Left lung (tissue), 14 donors: ENCODE data around the gene OR14C36. TPM values are rescaled to one million over a fixed set of nuclear protein-coding genes. Genes with fewer than 3 reads are reported as not detected.
"Not testable (repeated sequence)": the region's sequence is repeated elsewhere in the genome, so short reads cannot be mapped to it uniquely, and the experiment has no call there.

Source experiments
- ATAC-seq: fragments of 200-7000 bp; cut with Tn5 transposase; one replicate; pipeline ENCODE4 v1.9.1; 2020; ENCODE audit warnings: moderate library complexity
- DNase-seq, 4 donors: peaks; one replicate each; pipeline ENCODE4 v3.0.0-alpha.2; 2013 to 2020
- H3K27ac ChIP-seq, 2 donors: fragments of 200-600 bp; sonication (generic) in 1 of 2; one replicate each; pipeline versions ENCODE4 v1.5.0 to v1.8.0; 2020 to 2021
- H3K27me3 ChIP-seq, 2 donors: fragments of 200-600 bp; sonication (generic) in 1 of 2; one replicate each; pipeline versions ENCODE4 v1.5.0 to v1.8.0; 2020 to 2021
- H3K36me3 ChIP-seq, 2 donors: fragments of 200-600 bp; sonication (generic) in 1 of 2; one replicate each; pipeline versions ENCODE4 v1.5.0 to v1.8.0; 2020 to 2021
- H3K4me1 ChIP-seq, 2 donors: fragments of 200-600 bp; one replicate each; pipeline ENCODE4 v1.8.0; 2021
- H3K4me3 ChIP-seq, 2 donors: fragments of 200-600 bp; sonication (generic) in 1 of 2; one replicate each; pipeline versions ENCODE4 v1.5.0 to v1.8.0; 2020 to 2021; ENCODE audit warnings: mild to moderate bottlenecking in 1 of 2
- H3K9me3 ChIP-seq, 2 donors: fragments of 200-600 bp; sonication (generic) in 1 of 2; one replicate each; pipeline versions ENCODE4 v1.5.0 to v1.8.0; 2020 to 2021
- CTCF ChIP-seq, 2 donors: fragments of 200-600 bp; sonication (generic) in 1 of 2; IDR thresholded peaks; one replicate each; pipeline versions ENCODE4 v1.5.0 to v1.8.0; 2021; ENCODE audit warnings: antibody characterized with exemption in 2 of 2
- intact Hi-C, 2 donors: fragments of 100-400 bp; cut with DNase I; formaldehyde crosslinking; loops; one replicate each; pipeline versions ENCODE4 v1.11.2 to v1.14.2; 2022
- long read RNA-seq, 12 donors: library from polyadenylated mRNA in 2 of 12; unstranded in 2 of 12; transcript quantifications; one replicate each; pipeline ENCODE4 v2.0.0 and lab custom pipeline, GENCODE V29; 2019 to 2026
- polyA plus RNA-seq, 6 donors: library from polyadenylated mRNA; unstranded; fragments of 120-200 nt; gene quantifications; one replicate each; pipeline ENCODE4 v1.2.1, GENCODE V29; 2013; ENCODE audit not compliant: insufficient read length in 6 of 6
- total RNA-seq, 2 donors: library from RNA; stranded (reverse); fragmentation: NEBNext Ultra II Directional; extraction: Animal tissue kit (Norgen Biotek cat#: 25700); gene quantifications; one replicate each; pipeline ENCODE4 v1.2.1, GENCODE V29; 2021
- donor health status: DM: no; HTN: yes; CAD: no.
- donor health status: DM: no; HTN: no; CAD: no.

OR14C36 gene
- total RNA-seq (not detected), polyA plus RNA-seq (not detected)
- long read RNA-seq, donor 1: 0 reads
- long read RNA-seq, donor 2: 0 reads
- long read RNA-seq, donor 3: 0 reads
- long read RNA-seq, donor 4: 0 reads
- long read RNA-seq, donor 5: 0 reads
- long read RNA-seq, donor 6: 0 reads
- long read RNA-seq, donor 7: 0 reads
- long read RNA-seq, donor 8: 0 reads
- long read RNA-seq, donor 9: 0 reads
- long read RNA-seq, donor 10: 0 reads
- long read RNA-seq, donor 11: 0 reads
- long read RNA-seq, donor 12: 0 reads

GRCh38 chr1:248348475-248348874, at the start of gene OR14C36:
Gene OR14C36, plus strand, starts transcription at chr1:248348775. Its CDS starts 0 bp downstream, at chr1:248348775.
- H3K27me3 ChIP-seq: no peaks in the 10 kb centered on the region
- ATAC-seq (no peak), DNase-seq (no peak)
- H3K9me3 ChIP-seq: no peaks in the 10 kb centered on the region
- H3K36me3 ChIP-seq: no peaks in the 10 kb centered on the region
- no peak for TF ChIP-seq CTCF (IDR thresholded peaks at IDR 0.05)
- intact Hi-C loops: no loop called here
- H3K4me1 ChIP-seq: no peaks in the 10 kb centered on the region
- no peak within 1 kb of the TSS for H3K27ac ChIP-seq
- H3K4me3 ChIP-seq: no peak within 1 kb of the TSS

DNA sequence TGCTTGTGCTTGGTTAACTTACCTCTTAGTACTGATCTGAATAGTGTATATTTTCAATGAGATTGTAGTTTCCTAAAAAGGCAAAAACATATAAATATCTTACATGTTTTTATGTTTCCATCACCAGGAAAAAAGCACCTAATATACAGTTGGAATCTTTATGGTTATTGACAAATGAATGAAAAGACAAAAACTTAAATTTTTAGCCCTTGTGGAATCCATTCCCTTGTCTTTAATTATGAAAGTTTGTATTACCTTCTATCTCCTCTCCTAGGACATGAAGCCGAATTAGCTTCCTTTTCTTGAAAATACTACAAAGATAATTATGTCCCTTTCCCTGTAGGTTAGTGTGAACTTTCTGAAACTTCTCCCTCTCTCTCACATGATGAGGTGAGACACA, 45.3 kb upstream of the OR14C36 start, which contains the start of gene OR2T12:
OR2T12 (minus strand) TSS at position 101 of the 400 bp plus-strand sequence. CDS start 7,846 bp downstream, outside the sequence.
- intact Hi-C loops: no loop called here
- DNase-seq: no peak
- H3K4me1 ChIP-seq: no peaks in the 10 kb centered on the region

DNA sequence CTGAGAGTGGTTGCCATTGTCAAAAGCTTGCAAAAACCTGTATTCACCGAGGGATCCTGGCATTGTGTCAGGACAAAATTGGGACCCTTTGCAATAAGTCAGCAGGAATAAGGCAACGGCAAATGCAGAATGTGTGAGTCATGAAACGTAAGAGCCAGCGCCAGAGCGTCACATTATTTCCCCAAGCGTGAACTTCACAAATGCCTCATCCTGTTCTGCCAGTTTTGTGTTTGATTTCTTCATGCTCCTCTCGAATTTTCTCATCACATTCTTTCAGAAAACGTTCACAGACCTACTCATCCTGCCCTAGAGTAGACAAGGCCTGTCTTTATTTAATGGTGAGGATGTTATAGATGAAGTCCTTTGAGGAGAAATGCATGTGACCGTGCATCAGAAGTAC, 42.9 kb upstream of the OR14C36 start:
- ATAC-seq, intact Hi-C loops, H3K4me1 ChIP-seq, DNase-seq, H3K27me3 ChIP-seq, H3K27ac ChIP-seq, H3K9me3 ChIP-seq, H3K36me3 ChIP-seq, H3K4me3 ChIP-seq: not testable (repeated sequence)

More for the DNA sequence above, 45.3 kb upstream of the OR14C36 start, which contains the start of gene OR2T12:
- no peak within 1 kb of the TSS for H3K27ac ChIP-seq
- H3K4me3 ChIP-seq: no peak within 1 kb of the TSS
- no peak for TF ChIP-seq CTCF (IDR thresholded peaks at IDR 0.05)
- no peak for ATAC-seq
- H3K9me3 ChIP-seq: peaks cover 0 to 2% of the 10 kb centered on the region in 2 donors
- no peaks in the 10 kb centered on the region for H3K27me3 ChIP-seq
- H3K36me3 ChIP-seq: no peaks in the 10 kb centered on the region

- ATAC-seq (no peak), DNase-seq (peak in 1 of 4 donors; percentile 51)
- H3K4me1 ChIP-seq: no peaks in the 10 kb centered on the region
- H3K27me3 ChIP-seq: no peaks in the 10 kb centered on the region
- no peak for TF ChIP-seq CTCF (IDR thresholded peaks at IDR 0.05)
- peaks cover 0 to 2% of the 10 kb centered on the region in 2 donors for H3K9me3 ChIP-seq
- intact Hi-C loops: no loop called here
- no peaks in the 10 kb centered on the region for H3K36me3 ChIP-seq
- no peak overlapping the region for H3K4me3 ChIP-seq
- no peak overlapping the region for H3K27ac ChIP-seq
Observed at GRCh38 chr1:248306103-248306502, 42.5 kb upstream of the OR14C36 start.

DNA sequence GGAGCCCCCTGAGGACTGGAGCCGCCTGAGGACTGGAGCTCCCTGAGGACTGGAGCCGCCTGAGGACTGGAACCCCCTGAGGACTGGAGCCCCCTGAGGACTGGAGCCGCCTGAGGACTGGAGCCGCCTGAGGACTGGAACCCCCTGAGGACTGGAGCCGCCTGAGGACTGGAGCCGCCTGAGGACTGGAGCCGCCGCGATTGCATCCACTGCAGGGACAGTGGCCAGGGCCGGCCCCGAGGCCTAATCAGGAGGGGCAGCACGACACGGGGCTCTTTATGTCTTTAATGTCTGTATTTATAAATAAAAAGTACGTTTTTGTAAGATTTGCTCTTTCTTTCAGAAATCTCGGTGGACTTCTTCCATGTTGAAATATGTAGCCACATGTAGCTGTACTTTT, 41.8 kb upstream of the OR14C36 start:
- H3K36me3 ChIP-seq, H3K27me3 ChIP-seq, intact Hi-C loops, H3K27ac ChIP-seq, H3K4me1 ChIP-seq, H3K9me3 ChIP-seq, ATAC-seq, H3K4me3 ChIP-seq: not testable (repeated sequence)
- DNase-seq: peak in 1 of 4 donors; percentile 40

GRCh38 chr1:248316796-248317195, 31.8 kb upstream of the OR14C36 start:
- DNase-seq (no peak), ATAC-seq (no peak)
- TF ChIP-seq CTCF (IDR thresholded peaks at IDR 0.05): no peak
- no peaks in the 10 kb centered on the region for H3K36me3 ChIP-seq
- H3K4me1 ChIP-seq: no peaks in the 10 kb centered on the region
- H3K4me3 ChIP-seq: no peak overlapping the region
- H3K27me3 ChIP-seq: no peaks in the 10 kb centered on the region
- no peak overlapping the region for H3K27ac ChIP-seq
- peaks cover 0 to 29% of the 10 kb centered on the region in 2 donors for H3K9me3 ChIP-seq
- intact Hi-C loops: no loop called here
